ENCODE results near the gene NAT14. TPM values are rescaled to one million over a fixed set of nuclear protein-coding genes. Genes with fewer than 3 reads are reported as not detected.

NAT14 gene
- total RNA-seq, 1 experiment from 2014 or later = 93.1 TPM

GRCh38 chr19:55519451-55520311, 34.7 kb downstream of the NAT14 start:
- Histone ChIP-seq H3K36me3 (ENCODE audit: control insufficient read depth, insufficient read depth, low read length) (no peaks in the 10 kb centered on the region), H3K4me3 (ENCODE audit: low read depth in 2 of 2, low read length in 2 of 2) (no peak overlapping the region), H3K27me3 (ENCODE audit: control insufficient read depth, insufficient read depth, low read length) (no peaks in the 10 kb centered on the region), H3K27ac (ENCODE audit: low read length) (no peak overlapping the region), H3K9me3 (ENCODE audit: control insufficient read depth, insufficient read depth, low read depth, low read length) (no peaks in the 10 kb centered on the region), H3K4me1 (ENCODE audit: control insufficient read depth, insufficient read depth, low read length) (peaks cover 7% of the 10 kb centered on the region; the same call in 1 of the 2 replicates)
- no peak for ATAC-seq
- TF ChIP-seq CTCF (IDR thresholded peaks at IDR 0.05) (no peak), TCF7L2 (IDR thresholded peaks at IDR 0.05; ENCODE audit: low read depth, low read length) (no peak), SIN3A (IDR thresholded peaks at IDR 0.05; ENCODE audit: borderline replicate concordance, insufficient read depth, low read depth, low read length) (no peak)
- POLR2A ChIA-PET = no interaction called here
- CTCF ChIA-PET = interaction anchor here (0.5 kb wide), 1 partner anchor 105 kb away, joined by 7 read pairs; no protein-coding TSS in a partner anchor
- intact Hi-C loops (cut with micrococcal nuclease; ENCODE audit: unreplicated experiment) = no loop called here
- DNase-seq (ENCODE audit: low read depth, low spot score) = peak; percentile 90
- no TSS peak for BruUV-seq (replicated peaks)
- in situ Hi-C loops (cut with HindIII; ENCODE audit: low pct_unique_long_range_greater_than_20kb, low sequenced_read_pairs) = no loop called here

GRCh38 chr19:55520691-55521292, 35.8 kb downstream of the NAT14 start:
- Histone ChIP-seq H3K36me3 (ENCODE audit: control insufficient read depth, insufficient read depth, low read length) (no peaks in the 10 kb centered on the region), H3K9me3 (ENCODE audit: control insufficient read depth, insufficient read depth, low read depth, low read length) (no peaks in the 10 kb centered on the region), H3K4me3 (ENCODE audit: low read depth in 2 of 2, low read length in 2 of 2) (no peak overlapping the region), H3K27me3 (ENCODE audit: control insufficient read depth, insufficient read depth, low read length) (no peaks in the 10 kb centered on the region), H3K27ac (ENCODE audit: low read length) (no peak overlapping the region), H3K4me1 (ENCODE audit: control insufficient read depth, insufficient read depth, low read length) (peaks cover 10% of the 10 kb centered on the region)
- intact Hi-C loops (cut with micrococcal nuclease; ENCODE audit: unreplicated experiment) = no loop called here
- in situ Hi-C loops (cut with HindIII; ENCODE audit: low pct_unique_long_range_greater_than_20kb, low sequenced_read_pairs) = no loop called here
- TF ChIP-seq CTCF (IDR thresholded peaks at IDR 0.05) (no peak), POLR2AphosphoS5 (IDR thresholded peaks at IDR 0.05; ENCODE audit: low read depth, low read length) (no peak), SIN3A (IDR thresholded peaks at IDR 0.05; ENCODE audit: borderline replicate concordance, insufficient read depth, low read depth, low read length) (no peak), TCF7L2 (IDR thresholded peaks at IDR 0.05; ENCODE audit: low read depth, low read length) (no peak), REST (IDR thresholded peaks at IDR 0.05; ENCODE audit: insufficient read depth in 1 of 2, low read depth in 2 of 2, low read length in 1 of 2) (no peak)
- no TSS peak for BruUV-seq (replicated peaks)
- POLR2A ChIA-PET = no interaction called here
- DNase-seq (ENCODE audit: low read depth, low spot score) (no peak), ATAC-seq (no peak)
- CTCF ChIA-PET = no interaction called here

Measured in Panc1 (cell line).